Uterus (tissue), 4 donors: Measurements from ENCODE around the gene PRMT7. TPM values are rescaled to one million over a fixed set of nuclear protein-coding genes. Genes with fewer than 3 reads are reported as not detected.

Experiments
- DNase-seq, 2 donors: peaks; one replicate each; pipeline ENCODE4 v3.0.0-alpha.2; 2019 to 2020
- H3K27ac ChIP-seq, 2 donors: fragments of 200-600 bp; sonication (generic); 1 replicate in 1 of 2; 2 replicates in 1 of 2; pipeline ENCODE4 v1.5.1; 2016 to 2018
- H3K27me3 ChIP-seq, 2 donors: fragments of 200-600 bp; sonication (generic); one replicate each; pipeline ENCODE4 v1.5.1; 2018 to 2019; ENCODE audit warnings: control low read depth in 1 of 2
- H3K36me3 ChIP-seq, 2 donors: fragments of 200-600 bp; sonication (generic); one replicate each; pipeline ENCODE4 v1.5.1; 2019; ENCODE audit warnings: control low read depth in 1 of 2
- H3K4me1 ChIP-seq, 2 donors: fragments of 200-600 bp; sonication (generic); one replicate each; pipeline ENCODE4 v1.5.1; 2018 to 2019; ENCODE audit warnings: control low read depth in 1 of 2
- H3K4me3 ChIP-seq, 2 donors: fragments of 200-600 bp; sonication (generic); 1 replicate in 1 of 2; 2 replicates in 1 of 2; pipeline ENCODE4 v1.5.1; 2018 to 2019; ENCODE audit warnings: mild to moderate bottlenecking in 1 of 2
- H3K9me3 ChIP-seq, 2 donors: fragments of 200-600 bp; sonication (generic); one replicate each; pipeline ENCODE4 v1.5.1; 2019; ENCODE audit warnings: control low read depth in 1 of 2
- POLR2A ChIP-seq, 2 donors: fragments of 450-650 bp; IDR thresholded peaks; one replicate each; pipeline ENCODE4 v1.6.1; 2016; ENCODE audit warnings: antibody characterized with exemption in 2 of 2, mild to moderate bottlenecking in 1 of 2, moderate library complexity in 1 of 2
- intact Hi-C: fragments of 100-400 bp; cut with DNase I; formaldehyde crosslinking; loops from one replicate; pipeline ENCODE4 v1.15.1; 2023; ENCODE audit warnings: low total_unique reads
- total RNA-seq, 4 donors: library from RNA; depleted of rRNA in 3 of 4; stranded (reverse); fragments of >200 nt in 3 of 4; gene quantifications; one replicate each; pipeline versions ENCODE4 v1.1.0 to v1.2.4, GENCODE V29; 2014 to 2023
- TF ChIP-seq, protein P1 (sequence below), 4 experiments: fragments of 200-600 bp in 2 of 4; fragments of 450-650 bp in 2 of 4; sonication (generic) in 2 of 4; IDR thresholded peaks; one replicate each; pipeline ENCODE4 v1.5.1; 2016 to 2019; ENCODE audit warnings: antibody characterized with exemption in 4 of 4, mild to moderate bottlenecking in 2 of 4, moderate library complexity in 1 of 4
- donor health status: DM: yes; HTN: yes; CAD: no.

PRMT7 gene
- total RNA-seq, 4 donors from 2014 or later = 8.2 to 111 (median 66.9) TPM

DNA sequence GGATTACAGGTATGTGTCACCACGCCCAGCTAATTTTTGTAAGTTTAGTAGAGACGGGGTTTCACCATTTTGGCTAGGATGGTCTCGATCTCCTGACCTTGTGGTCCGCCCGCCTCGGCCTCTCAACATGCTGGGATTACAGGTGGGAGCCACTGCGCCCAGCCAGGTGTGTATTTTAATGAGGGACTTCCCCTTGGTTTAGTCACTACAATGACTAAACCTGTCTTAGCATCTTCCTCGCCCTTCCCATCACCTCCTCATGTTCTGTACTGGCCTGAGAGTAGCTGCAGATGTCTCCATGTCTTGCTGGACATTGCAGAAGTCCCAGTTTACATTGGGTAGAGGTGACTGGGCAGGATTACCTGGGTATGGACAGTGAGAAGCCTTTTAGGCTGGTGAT is 36.9 kb upstream of the PRMT7 start:
- intact Hi-C loops = no loop called here
- no peak for DNase-seq
- TF ChIP-seq, protein P1, sequence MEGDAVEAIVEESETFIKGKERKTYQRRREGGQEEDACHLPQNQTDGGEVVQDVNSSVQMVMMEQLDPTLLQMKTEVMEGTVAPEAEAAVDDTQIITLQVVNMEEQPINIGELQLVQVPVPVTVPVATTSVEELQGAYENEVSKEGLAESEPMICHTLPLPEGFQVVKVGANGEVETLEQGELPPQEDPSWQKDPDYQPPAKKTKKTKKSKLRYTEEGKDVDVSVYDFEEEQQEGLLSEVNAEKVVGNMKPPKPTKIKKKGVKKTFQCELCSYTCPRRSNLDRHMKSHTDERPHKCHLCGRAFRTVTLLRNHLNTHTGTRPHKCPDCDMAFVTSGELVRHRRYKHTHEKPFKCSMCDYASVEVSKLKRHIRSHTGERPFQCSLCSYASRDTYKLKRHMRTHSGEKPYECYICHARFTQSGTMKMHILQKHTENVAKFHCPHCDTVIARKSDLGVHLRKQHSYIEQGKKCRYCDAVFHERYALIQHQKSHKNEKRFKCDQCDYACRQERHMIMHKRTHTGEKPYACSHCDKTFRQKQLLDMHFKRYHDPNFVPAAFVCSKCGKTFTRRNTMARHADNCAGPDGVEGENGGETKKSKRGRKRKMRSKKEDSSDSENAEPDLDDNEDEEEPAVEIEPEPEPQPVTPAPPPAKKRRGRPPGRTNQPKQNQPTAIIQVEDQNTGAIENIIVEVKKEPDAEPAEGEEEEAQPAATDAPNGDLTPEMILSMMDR (IDR thresholded peaks at IDR 0.05) = no peak
- TF ChIP-seq POLR2A (IDR thresholded peaks at IDR 0.05) = no peak
- Histone ChIP-seq H3K36me3 (no peaks in the 10 kb centered on the region), H3K4me3 (no peak overlapping the region), H3K9me3 (no peaks in the 10 kb centered on the region), H3K4me1 (no peaks in the 10 kb centered on the region), H3K27ac (no peak overlapping the region), H3K27me3 (no peaks in the 10 kb centered on the region)

DNA sequence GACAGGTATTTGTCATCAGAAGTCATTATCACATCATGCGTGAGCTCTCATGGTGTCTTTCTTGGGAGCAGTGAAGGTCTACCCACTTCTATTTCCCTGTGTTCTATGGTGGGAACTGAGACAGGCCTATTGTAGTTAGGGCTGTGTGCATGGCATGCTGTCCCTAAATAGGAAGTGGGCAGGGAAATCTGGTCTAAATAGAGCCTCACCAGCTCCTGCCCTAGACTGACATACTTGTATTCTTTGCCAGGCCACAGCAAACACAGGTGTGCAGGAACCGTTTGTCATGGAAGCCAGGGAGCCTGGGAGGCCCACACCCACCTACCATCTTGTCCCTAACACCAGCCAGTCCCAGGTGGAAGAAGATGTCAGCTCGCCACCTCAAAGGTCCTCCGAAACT is 36.4 kb upstream of the PRMT7 start:
- Histone ChIP-seq H3K27me3 (no peaks in the 10 kb centered on the region), H3K9me3 (no peaks in the 10 kb centered on the region), H3K36me3 (no peaks in the 10 kb centered on the region), H3K27ac (no peak overlapping the region), H3K4me3 (no peak overlapping the region), H3K4me1 (no peaks in the 10 kb centered on the region)
- no peak for TF ChIP-seq POLR2A (IDR thresholded peaks at IDR 0.05)
- TF ChIP-seq, protein P1 (IDR thresholded peaks at IDR 0.05) = no peak
- intact Hi-C loops = no loop called here
- no peak for DNase-seq

- TF ChIP-seq, protein P1 (IDR thresholded peaks at IDR 0.05) = no peak
- Histone ChIP-seq H3K4me3 (no peak overlapping the region), H3K27ac (no peak overlapping the region), H3K36me3 (no peaks in the 10 kb centered on the region), H3K4me1 (no peaks in the 10 kb centered on the region), H3K9me3 (no peaks in the 10 kb centered on the region), H3K27me3 (no peaks in the 10 kb centered on the region)
- intact Hi-C loops = no loop called here
- DNase-seq = no peak
Observed at GRCh38 chr16:68275611-68276191, 35.1 kb upstream of the PRMT7 start.

DNA sequence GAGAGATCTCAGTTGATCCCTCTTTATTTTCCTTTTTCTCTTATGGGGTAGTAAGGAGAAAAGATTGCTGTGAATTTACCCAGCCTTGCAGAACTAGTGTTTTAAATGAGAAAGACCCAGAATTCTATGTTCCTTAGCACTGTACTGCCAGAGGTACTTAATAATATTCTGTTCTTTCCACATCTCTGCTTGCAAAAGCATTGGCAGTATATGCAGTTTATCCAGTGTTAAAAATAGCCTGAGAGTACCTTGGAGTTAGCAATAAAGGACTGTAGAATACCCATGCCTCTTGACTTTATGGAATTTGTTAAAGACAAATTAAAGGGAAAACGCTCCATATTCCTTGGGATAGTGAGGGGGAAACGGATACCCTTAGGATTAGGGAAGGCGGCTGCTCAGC is 34.6 kb upstream of the PRMT7 start:
- H3K27ac ChIP-seq = no peak overlapping the region
- intact Hi-C loops = no loop called here
- TF ChIP-seq POLR2A (IDR thresholded peaks at IDR 0.05) = no peak
- TF ChIP-seq, protein P1 (IDR thresholded peaks at IDR 0.05) = no peak
- no peak for DNase-seq
- H3K4me3 ChIP-seq = no peak overlapping the region
- no peaks in the 10 kb centered on the region for H3K36me3 ChIP-seq
- H3K27me3 ChIP-seq = no peaks in the 10 kb centered on the region
- no peaks in the 10 kb centered on the region for H3K9me3 ChIP-seq
- no peaks in the 10 kb centered on the region for H3K4me1 ChIP-seq

DNA sequence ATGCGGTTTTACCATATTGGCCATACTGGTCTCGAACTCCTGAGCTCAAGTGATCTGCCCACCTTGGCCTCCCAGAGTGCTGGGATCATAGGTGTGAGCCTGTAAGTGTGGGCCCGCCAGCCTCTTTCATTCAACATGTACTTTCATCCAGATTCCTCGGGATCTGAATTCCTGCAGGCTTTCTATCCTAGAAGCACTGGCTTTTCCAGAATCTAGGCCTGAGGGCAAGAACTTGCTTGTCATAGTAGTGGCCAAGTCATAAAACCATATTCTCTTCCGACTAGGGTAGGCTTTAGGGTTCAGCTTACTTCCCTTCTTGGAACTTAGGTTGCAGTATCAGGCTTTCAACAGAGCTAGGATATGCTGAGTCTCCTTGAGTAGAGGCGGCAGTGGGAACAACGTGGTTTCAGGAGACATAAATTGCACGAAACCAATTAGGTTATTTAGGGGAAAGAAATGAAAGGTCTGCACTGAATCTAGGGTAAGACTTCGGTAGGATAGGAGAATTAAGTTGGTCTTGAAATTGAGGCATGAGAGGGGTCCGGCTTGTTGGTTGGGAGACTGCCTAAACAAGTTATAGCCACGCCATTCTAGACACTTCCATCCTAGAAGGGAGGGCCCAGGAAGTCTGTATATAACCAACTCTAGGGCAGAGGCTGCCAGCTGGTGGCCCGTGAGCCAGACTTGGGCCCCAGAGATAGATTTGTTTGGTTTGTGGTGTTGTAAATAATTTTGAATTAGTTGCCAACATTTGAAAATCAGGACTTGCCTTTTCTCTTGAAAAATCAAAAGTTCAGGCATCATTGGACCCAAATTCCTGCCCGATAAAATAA is 30.9 kb upstream of the PRMT7 start:
- no peaks in the 10 kb centered on the region for H3K36me3 ChIP-seq
- H3K9me3 ChIP-seq = no peaks in the 10 kb centered on the region
- no peak overlapping the region for H3K27ac ChIP-seq
- H3K27me3 ChIP-seq = no peaks in the 10 kb centered on the region
- no peak for DNase-seq
- no peaks in the 10 kb centered on the region for H3K4me1 ChIP-seq
- intact Hi-C loops = no loop called here
- TF ChIP-seq, protein P1 (IDR thresholded peaks at IDR 0.05) = no peak
- TF ChIP-seq POLR2A (IDR thresholded peaks at IDR 0.05) = no peak
- H3K4me3 ChIP-seq = no peak overlapping the region
